Caco-2 (cell line): Measurements from ENCODE around the gene UBALD2. TPM values are rescaled to one million over a fixed set of nuclear protein-coding genes. Genes with fewer than 3 reads are reported as not detected.

Experiments used
- BruUV-seq: library from RNA; stranded (reverse); fragments of 400-500 nt; replicated peaks from 2 replicates; lab custom pipeline; 2021; lab: Mats Ljungman, UMichigan
- CTCF ChIA-PET: fragments of 300-600 bp; sonication (Branson Sonifier 250); formaldehyde crosslinking; loops from one replicate; lab custom pipeline; 2022; ENCODE audit warnings: antibody characterized with exemption; lab: Charles Lee
- POLR2A ChIA-PET: fragments of 300-600 bp; sonication (Branson Sonifier 250); formaldehyde crosslinking; loops from one replicate; lab custom pipeline; 2022; ENCODE audit warnings: antibody characterized with exemption; lab: Charles Lee
- DNase-seq, 2 experiments: peaks; one replicate each; pipeline versions ENCODE4 v3.0.0 to v3.0.0-alpha.2; 2020 to 2022
- H3K27me3 ChIP-seq: replicated peaks from 2 replicates; pipeline ENCODE4 v1.6.0; 2011; ENCODE audit warnings: low read length; ENCODE audit not compliant: control insufficient read depth, insufficient read depth
- H3K36me3 ChIP-seq: 2 replicates; pipeline ENCODE4 v1.5.1; 2011; ENCODE audit warnings: low read length; ENCODE audit not compliant: control insufficient read depth, insufficient read depth
- H3K4me1 ChIP-seq: fragments of 250-450 bp; sonication (Bioruptor Pico); 2 replicates; pipeline ENCODE4 v1.5.1; 2020; ENCODE audit warnings: mild to moderate bottlenecking
- H3K4me3 ChIP-seq: 2 replicates; pipeline ENCODE4 v1.5.1; 2011; ENCODE audit warnings: low read depth, mild to moderate bottlenecking, control low read depth, low read length
- H3K9me3 ChIP-seq: fragments of 250-450 bp; sonication (Bioruptor Pico); 2 replicates; pipeline ENCODE4 v1.5.1; 2020; ENCODE audit warnings: mild to moderate bottlenecking, moderate library complexity
- H3K27ac Mint-ChIP-seq: one replicate; pipeline ENCODE4 v1.8.0; 2022; ENCODE audit warnings: mixed read lengths; ENCODE audit not compliant: unreplicated experiment
- H3K27me3 Mint-ChIP-seq: one replicate; pipeline ENCODE4 v1.8.0; 2022; ENCODE audit warnings: mixed read lengths; ENCODE audit not compliant: insufficient read depth, unreplicated experiment
- H3K36me3 Mint-ChIP-seq: one replicate; pipeline ENCODE4 v1.8.0; 2022; ENCODE audit warnings: mild to moderate bottlenecking, mixed read lengths; ENCODE audit not compliant: insufficient read depth, unreplicated experiment
- H3K4me1 Mint-ChIP-seq: one replicate; pipeline ENCODE4 v1.8.0; 2022; ENCODE audit warnings: low read depth, mixed read lengths; ENCODE audit not compliant: unreplicated experiment
- H3K4me3 Mint-ChIP-seq: one replicate; pipeline ENCODE4 v1.8.0; 2022; ENCODE audit warnings: mild to moderate bottlenecking, moderate library complexity, mixed read lengths; ENCODE audit not compliant: unreplicated experiment
- H3K9me3 Mint-ChIP-seq: one replicate; pipeline ENCODE4 v1.8.0; 2022; ENCODE audit warnings: mixed read lengths; ENCODE audit not compliant: unreplicated experiment
- CTCF ChIP-seq, 2 experiments: fragments of 200-600 bp in 1 of 2; IDR thresholded peaks; 1 replicate in 1 of 2; 2 replicates in 1 of 2; pipeline versions ENCODE4 v1.5.1 to v1.8.0; 2011 to 2022; ENCODE audit warnings: antibody characterized with exemption in 1 of 2, control low read depth in 1 of 2, inconsistent platforms in 1 of 2, low read depth in 1 of 2, low read length in 1 of 2, mild to moderate bottlenecking in 1 of 2, moderate library complexity in 1 of 2; ENCODE audit not compliant: insufficient read depth in 1 of 2, severe bottlenecking in 1 of 2, unreplicated experiment in 1 of 2
- intact Hi-C: fragments of 100-400 bp; cut with micrococcal nuclease; formaldehyde crosslinking; loops from one replicate; pipeline ENCODE4 v1.10.0; 2022; ENCODE audit not compliant: unreplicated experiment
- total RNA-seq: library from RNA; stranded (reverse); gene quantifications from 2 replicates; pipeline ENCODE4 v1.2.3, GENCODE V29; 2022

Gene UBALD2
- total RNA-seq, 1 experiment from 2014 or later = 50.0 TPM

- no peaks in the 10 kb centered on the region for H3K27me3 Mint-ChIP-seq
- H3K27ac Mint-ChIP-seq = no peak overlapping the region
- no TSS peak for BruUV-seq
- no peaks in the 10 kb centered on the region for H3K9me3 Mint-ChIP-seq
- no peak for DNase-seq
- no peaks in the 10 kb centered on the region for H3K36me3 ChIP-seq
- intact Hi-C loops = no loop called here
- H3K4me3 Mint-ChIP-seq = peak overlapping the region; percentile 92
- peaks cover 31% of the 10 kb centered on the region for H3K4me1 ChIP-seq
- POLR2A ChIA-PET = interaction anchor here (0.6 kb wide), 1 partner anchor 109 kb away, joined by 3 read pairs; no protein-coding TSS in a partner anchor
- no peak for TF ChIP-seq CTCF (IDR thresholded peaks at IDR 0.05; ENCODE audit: insufficient read depth in 1 of 2, low read depth in 1 of 2, low read length in 1 of 2, severe bottlenecking in 1 of 2, unreplicated experiment in 1 of 2)
- no peaks in the 10 kb centered on the region for H3K27me3 ChIP-seq
- H3K4me1 Mint-ChIP-seq = peaks cover 24% of the 10 kb centered on the region
- H3K36me3 Mint-ChIP-seq = no peaks in the 10 kb centered on the region
- peak overlapping the region; percentile 53 for H3K4me3 ChIP-seq
- no peaks in the 10 kb centered on the region for H3K9me3 ChIP-seq
- CTCF ChIA-PET = interaction anchor here (0.6 to 1.4 kb wide), 6 partner anchors 26 to 362 kb away, joined by 3 to 8 read pairs (median 4); no protein-coding TSS in a partner anchor
Measured at GRCh38 chr17:76238847-76239537, 26.2 kb upstream of the UBALD2 start.

- Histone ChIP-seq H3K4me1 (peaks cover 31% of the 10 kb centered on the region), H3K9me3 (no peaks in the 10 kb centered on the region), H3K36me3 (no peaks in the 10 kb centered on the region), H3K4me3 (peak overlapping the region; percentile 53), H3K27me3 (no peaks in the 10 kb centered on the region)
- Mint-ChIP-seq H3K27ac (no peak overlapping the region), H3K4me1 (peaks cover 22% of the 10 kb centered on the region), H3K9me3 (no peaks in the 10 kb centered on the region), H3K4me3 (peak overlapping the region; percentile 92), H3K36me3 (no peaks in the 10 kb centered on the region), H3K27me3 (no peaks in the 10 kb centered on the region)
- CTCF ChIA-PET = interaction anchor here (0.6 to 1.8 kb wide), 4 partner anchors 39 to 362 kb away, joined by 3 to 9 read pairs (median 6); no protein-coding TSS in a partner anchor
- DNase-seq = peak in 1 of 2 experiments; percentile 37
- no peak for TF ChIP-seq CTCF (IDR thresholded peaks at IDR 0.05; ENCODE audit: insufficient read depth in 1 of 2, low read depth in 1 of 2, low read length in 1 of 2, severe bottlenecking in 1 of 2, unreplicated experiment in 1 of 2)
- POLR2A ChIA-PET = interaction anchor here (1.6 kb wide), 1 partner anchor 25 kb away, joined by 6 read pairs; the partner anchor contains the start of gene UBALD2
- BruUV-seq = no TSS peak
- intact Hi-C loops = loop anchor here (2.0 kb wide), 1 partner anchor 19 kb away; no protein-coding TSS in a partner anchor
Measured at GRCh38 chr17:76239538-76240274, 25.4 kb upstream of the UBALD2 start.
